Measurements from ENCODE around the gene OR10G3. TPM values are rescaled to one million over a fixed set of nuclear protein-coding genes. Genes with fewer than 3 reads are reported as not detected.

OR10G3 gene
- total and polyA plus RNA-seq, 2 of the 13 experiments (the other 11 are each of a cell fraction or from before 2014, with no cell fraction given), result not detected

GRCh38 chr14:21535545-21536417, 44.1 kb downstream of the OR10G3 start (continued):
- TF ChIP-seq PAXIP1 (CRISPR knock-in tag; conservative IDR thresholded peaks at IDR 0.05) (no peak), ZNF329 (CRISPR knock-in tag; IDR thresholded peaks at IDR 0.05; ENCODE audit: low read depth) (no peak), ZNF569 (CRISPR knock-in tag; IDR thresholded peaks at IDR 0.05; ENCODE audit: borderline replicate concordance) (no peak), AHR (CRISPR knock-in tag; IDR thresholded peaks at IDR 0.05) (no peak), POLR2AphosphoS2 (IDR thresholded peaks at IDR 0.05; ENCODE audit: low read depth, low read length) (no peak), ZNF563 (CRISPR knock-in tag; IDR thresholded peaks at IDR 0.05) (peak; percentile 83; the same call in 1 of the 2 replicates), YEATS2 (CRISPR knock-in tag; IDR thresholded peaks at IDR 0.05; ENCODE audit: borderline replicate concordance) (no peak), RFX3 (CRISPR knock-in tag; IDR thresholded peaks at IDR 0.05) (no peak), SCMH1 (CRISPR knock-in tag; IDR thresholded peaks at IDR 0.05; ENCODE audit: borderline replicate concordance) (no peak), AKAP8 (CRISPR knock-in tag; IDR thresholded peaks at IDR 0.05) (no peak), ZNF557 (CRISPR knock-in tag; IDR thresholded peaks at IDR 0.05) (no peak), FIP1L1 (IDR thresholded peaks at IDR 0.05; ENCODE audit: borderline replicate concordance, insufficient read depth, low read depth, low read length) (0 out of 2 replicates have a peak, but pooled peaks have one; percentile 1), ZBTB25 (CRISPR knock-in tag; IDR thresholded peaks at IDR 0.05) (no peak), EP300 (IDR thresholded peaks at IDR 0.05; ENCODE audit: low read depth in 2 of 2, low read length in 2 of 2) (no peak), EP300 (CRISPR knock-in tag; IDR thresholded peaks at IDR 0.05; ENCODE audit: borderline replicate concordance) (no peak), NRL (CRISPR knock-in tag; IDR thresholded peaks at IDR 0.05; ENCODE audit: borderline replicate concordance) (no peak)
- TF ChIP-seq, protein P1, sequence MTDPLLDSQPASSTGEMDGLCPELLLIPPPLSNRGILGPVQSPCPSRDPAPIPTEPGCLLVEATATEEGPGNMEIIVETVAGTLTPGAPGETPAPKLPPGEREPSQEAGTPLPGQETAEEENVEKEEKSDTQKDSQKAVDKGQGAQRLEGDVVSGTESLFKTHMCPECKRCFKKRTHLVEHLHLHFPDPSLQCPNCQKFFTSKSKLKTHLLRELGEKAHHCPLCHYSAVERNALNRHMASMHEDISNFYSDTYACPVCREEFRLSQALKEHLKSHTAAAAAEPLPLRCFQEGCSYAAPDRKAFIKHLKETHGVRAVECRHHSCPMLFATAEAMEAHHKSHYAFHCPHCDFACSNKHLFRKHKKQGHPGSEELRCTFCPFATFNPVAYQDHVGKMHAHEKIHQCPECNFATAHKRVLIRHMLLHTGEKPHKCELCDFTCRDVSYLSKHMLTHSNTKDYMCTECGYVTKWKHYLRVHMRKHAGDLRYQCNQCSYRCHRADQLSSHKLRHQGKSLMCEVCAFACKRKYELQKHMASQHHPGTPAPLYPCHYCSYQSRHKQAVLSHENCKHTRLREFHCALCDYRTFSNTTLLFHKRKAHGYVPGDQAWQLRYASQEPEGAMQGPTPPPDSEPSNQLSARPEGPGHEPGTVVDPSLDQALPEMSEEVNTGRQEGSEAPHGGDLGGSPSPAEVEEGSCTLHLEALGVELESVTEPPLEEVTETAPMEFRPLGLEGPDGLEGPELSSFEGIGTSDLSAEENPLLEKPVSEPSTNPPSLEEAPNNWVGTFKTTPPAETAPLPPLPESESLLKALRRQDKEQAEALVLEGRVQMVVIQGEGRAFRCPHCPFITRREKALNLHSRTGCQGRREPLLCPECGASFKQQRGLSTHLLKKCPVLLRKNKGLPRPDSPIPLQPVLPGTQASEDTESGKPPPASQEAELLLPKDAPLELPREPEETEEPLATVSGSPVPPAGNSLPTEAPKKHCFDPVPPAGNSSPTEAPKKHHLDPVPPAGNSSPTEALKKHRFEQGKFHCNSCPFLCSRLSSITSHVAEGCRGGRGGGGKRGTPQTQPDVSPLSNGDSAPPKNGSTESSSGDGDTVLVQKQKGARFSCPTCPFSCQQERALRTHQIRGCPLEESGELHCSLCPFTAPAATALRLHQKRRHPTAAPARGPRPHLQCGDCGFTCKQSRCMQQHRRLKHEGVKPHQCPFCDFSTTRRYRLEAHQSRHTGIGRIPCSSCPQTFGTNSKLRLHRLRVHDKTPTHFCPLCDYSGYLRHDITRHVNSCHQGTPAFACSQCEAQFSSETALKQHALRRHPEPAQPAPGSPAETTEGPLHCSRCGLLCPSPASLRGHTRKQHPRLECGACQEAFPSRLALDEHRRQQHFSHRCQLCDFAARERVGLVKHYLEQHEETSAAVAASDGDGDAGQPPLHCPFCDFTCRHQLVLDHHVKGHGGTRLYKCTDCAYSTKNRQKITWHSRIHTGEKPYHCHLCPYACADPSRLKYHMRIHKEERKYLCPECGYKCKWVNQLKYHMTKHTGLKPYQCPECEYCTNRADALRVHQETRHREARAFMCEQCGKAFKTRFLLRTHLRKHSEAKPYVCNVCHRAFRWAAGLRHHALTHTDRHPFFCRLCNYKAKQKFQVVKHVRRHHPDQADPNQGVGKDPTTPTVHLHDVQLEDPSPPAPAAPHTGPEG (CRISPR knock-in tag; IDR thresholded peaks at IDR 0.05), result no peak

Measured in HepG2 (cell line).